ENCODE data around the gene TMEM120B.

The TMEM120B gene

DNA sequence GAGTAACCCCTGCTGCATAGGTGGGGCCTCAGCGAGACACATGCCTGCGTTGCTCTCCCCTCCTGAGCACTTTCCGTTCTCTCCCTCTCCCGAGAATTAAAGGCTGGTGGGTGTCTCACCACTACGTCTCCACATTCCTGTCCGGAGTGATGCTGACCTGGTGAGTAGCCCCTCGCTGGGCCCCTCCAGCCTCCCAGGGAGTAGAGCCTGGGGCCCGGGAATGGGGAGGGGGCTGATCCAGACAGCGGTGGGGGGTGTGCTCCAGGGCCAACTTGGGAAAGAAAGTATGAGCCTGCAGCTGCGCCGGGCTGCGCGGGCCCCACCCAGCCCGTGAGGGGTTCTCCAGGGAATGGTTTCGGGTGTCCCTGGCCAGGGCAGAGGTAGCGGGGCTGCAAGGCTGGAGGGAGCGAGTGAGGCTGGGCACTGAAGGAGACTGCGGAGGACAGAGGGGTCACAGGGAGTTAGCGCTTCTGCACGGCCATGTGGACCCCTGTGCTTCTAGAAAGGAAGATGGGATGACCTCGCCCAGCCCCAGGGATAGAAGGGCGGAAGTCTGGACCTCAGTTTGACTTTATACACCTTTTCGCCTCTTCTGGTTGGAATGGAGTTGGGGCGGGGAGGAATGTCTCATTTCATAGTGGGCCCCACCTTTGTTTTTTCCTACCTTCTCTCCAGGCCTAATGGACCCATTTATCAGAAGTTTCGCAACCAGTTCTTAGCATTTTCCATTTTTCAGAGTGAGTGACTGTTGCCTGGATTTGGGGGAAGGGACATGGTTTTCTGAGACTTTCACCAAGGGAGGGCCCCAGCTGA is 58.5 kb downstream of the TMEM120B start:
- Histone ChIP-seq H3K79me2 (ENCODE audit: insufficient read depth, low read depth) (no peaks in the 10 kb centered on the region), H3K27me3 (ENCODE audit: insufficient read depth, low read depth) (no peaks in the 10 kb centered on the region), H3K9ac (no peak overlapping the region), H3K4me2 (no peak overlapping the region), H3K4me1 (ENCODE audit: low read depth, poor library complexity, severe bottlenecking) (peaks cover 8% of the 10 kb centered on the region), H2AFZ (ENCODE audit: low read depth) (no peak overlapping the region), H3K36me3 (ENCODE audit: insufficient read depth) (no peaks in the 10 kb centered on the region), H3K27ac (no peak overlapping the region), H4K20me1 (ENCODE audit: insufficient read depth) (no peaks in the 10 kb centered on the region), H3K4me3 (IDR thresholded peaks at IDR 0.05; ENCODE audit: insufficient read depth, low read depth, low read length) (no peak overlapping the region)
- TF ChIP-seq, protein P1, sequence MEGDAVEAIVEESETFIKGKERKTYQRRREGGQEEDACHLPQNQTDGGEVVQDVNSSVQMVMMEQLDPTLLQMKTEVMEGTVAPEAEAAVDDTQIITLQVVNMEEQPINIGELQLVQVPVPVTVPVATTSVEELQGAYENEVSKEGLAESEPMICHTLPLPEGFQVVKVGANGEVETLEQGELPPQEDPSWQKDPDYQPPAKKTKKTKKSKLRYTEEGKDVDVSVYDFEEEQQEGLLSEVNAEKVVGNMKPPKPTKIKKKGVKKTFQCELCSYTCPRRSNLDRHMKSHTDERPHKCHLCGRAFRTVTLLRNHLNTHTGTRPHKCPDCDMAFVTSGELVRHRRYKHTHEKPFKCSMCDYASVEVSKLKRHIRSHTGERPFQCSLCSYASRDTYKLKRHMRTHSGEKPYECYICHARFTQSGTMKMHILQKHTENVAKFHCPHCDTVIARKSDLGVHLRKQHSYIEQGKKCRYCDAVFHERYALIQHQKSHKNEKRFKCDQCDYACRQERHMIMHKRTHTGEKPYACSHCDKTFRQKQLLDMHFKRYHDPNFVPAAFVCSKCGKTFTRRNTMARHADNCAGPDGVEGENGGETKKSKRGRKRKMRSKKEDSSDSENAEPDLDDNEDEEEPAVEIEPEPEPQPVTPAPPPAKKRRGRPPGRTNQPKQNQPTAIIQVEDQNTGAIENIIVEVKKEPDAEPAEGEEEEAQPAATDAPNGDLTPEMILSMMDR (conservative IDR thresholded peaks at IDR 0.05; ENCODE audit: low read depth, low read length) = no peak

DNA sequence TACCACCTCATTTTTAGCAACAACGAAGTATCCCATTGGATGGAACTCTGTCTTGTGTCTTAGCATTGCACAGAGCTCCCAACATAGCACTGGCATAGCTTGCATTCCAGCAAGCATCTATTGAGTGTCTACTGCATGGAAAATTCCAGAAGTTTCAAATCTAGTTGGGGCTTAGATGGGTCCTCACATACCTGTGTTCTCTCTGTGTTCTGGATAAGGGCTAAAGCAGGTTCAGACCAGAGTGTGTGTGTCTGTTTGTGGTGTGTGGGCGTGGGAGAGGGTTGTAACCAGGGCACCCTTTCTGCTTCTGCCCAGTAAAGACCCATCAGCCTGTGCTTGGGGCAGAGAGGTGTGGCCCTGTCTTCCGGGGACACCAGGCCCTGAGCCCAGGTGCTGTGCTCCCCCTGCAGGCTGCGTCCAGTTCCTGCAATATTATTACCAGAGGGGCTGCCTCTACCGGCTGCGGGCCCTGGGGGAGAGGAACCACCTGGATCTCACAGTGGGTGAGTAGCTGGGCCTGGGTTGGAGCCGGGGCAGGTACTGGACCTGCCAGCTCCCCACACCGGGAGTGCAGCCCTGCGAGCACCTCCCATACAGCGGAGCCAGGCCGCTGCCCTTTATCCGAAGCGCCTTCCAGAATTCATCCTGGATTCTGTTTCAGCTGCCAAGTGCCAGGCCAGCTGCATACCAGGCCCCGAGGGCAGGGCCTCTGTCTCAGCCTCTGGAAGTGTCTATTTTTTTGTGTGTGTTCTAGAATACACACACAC is 60.6 kb downstream of the TMEM120B start:
- TF ChIP-seq, protein P1 (conservative IDR thresholded peaks at IDR 0.05; ENCODE audit: low read depth, low read length) = peak; percentile 77
- Histone ChIP-seq H3K4me1 (ENCODE audit: low read depth, poor library complexity, severe bottlenecking) (peaks cover 10% of the 10 kb centered on the region), H3K36me3 (ENCODE audit: insufficient read depth) (no peaks in the 10 kb centered on the region), H3K4me2 (no peak overlapping the region), H3K4me3 (IDR thresholded peaks at IDR 0.05; ENCODE audit: insufficient read depth, low read depth, low read length) (no peak overlapping the region), H3K9ac (no peak overlapping the region), H3K27me3 (ENCODE audit: insufficient read depth, low read depth) (no peaks in the 10 kb centered on the region), H2AFZ (ENCODE audit: low read depth) (no peak overlapping the region), H3K79me2 (ENCODE audit: insufficient read depth, low read depth) (no peaks in the 10 kb centered on the region), H4K20me1 (ENCODE audit: insufficient read depth) (no peaks in the 10 kb centered on the region), H3K27ac (no peak overlapping the region)

DNA sequence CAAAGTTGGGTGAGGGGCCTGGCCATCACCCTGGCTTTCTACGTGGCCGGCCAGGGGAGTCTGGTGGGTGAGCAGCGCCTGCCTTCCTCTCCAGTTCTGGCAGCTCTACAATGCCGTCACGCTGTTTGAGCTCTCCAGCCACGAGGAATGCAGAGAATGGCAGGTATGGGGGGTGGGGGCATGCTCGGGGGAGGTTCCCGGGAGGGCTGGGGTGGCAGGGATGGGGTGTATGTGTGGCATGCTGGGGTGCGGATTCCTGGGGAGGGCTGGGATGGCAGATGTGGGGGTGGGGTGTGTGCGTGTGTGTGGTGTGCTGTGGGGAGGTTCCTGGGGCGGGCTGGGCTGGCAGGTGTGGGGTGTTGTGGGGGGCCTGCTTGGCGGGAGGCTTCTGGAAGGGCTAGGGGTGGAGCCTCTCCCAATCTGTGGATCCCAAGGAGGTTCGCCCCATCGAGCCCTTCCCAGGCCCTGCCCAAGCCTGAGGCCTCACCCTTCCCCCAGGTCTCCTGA is 62.5 kb downstream of the TMEM120B start:
- no peaks in the 10 kb centered on the region for H3K36me3 ChIP-seq (ENCODE audit: insufficient read depth)
- no peak overlapping the region for H3K9ac ChIP-seq
- no peak overlapping the region for H3K4me3 ChIP-seq (IDR thresholded peaks at IDR 0.05; ENCODE audit: insufficient read depth, low read depth, low read length)
- H3K27me3 ChIP-seq (ENCODE audit: insufficient read depth, low read depth) = no peaks in the 10 kb centered on the region
- H3K4me1 ChIP-seq (ENCODE audit: low read depth, poor library complexity, severe bottlenecking) = peaks cover 10% of the 10 kb centered on the region
- no peaks in the 10 kb centered on the region for H4K20me1 ChIP-seq (ENCODE audit: insufficient read depth)
- no peak overlapping the region for H3K4me2 ChIP-seq
- no peak overlapping the region for H2AFZ ChIP-seq (ENCODE audit: low read depth)
- H3K27ac ChIP-seq = no peak overlapping the region
- TF ChIP-seq, protein P1 (conservative IDR thresholded peaks at IDR 0.05; ENCODE audit: low read depth, low read length) = no peak
- H3K79me2 ChIP-seq (ENCODE audit: insufficient read depth, low read depth) = no peaks in the 10 kb centered on the region

DNA sequence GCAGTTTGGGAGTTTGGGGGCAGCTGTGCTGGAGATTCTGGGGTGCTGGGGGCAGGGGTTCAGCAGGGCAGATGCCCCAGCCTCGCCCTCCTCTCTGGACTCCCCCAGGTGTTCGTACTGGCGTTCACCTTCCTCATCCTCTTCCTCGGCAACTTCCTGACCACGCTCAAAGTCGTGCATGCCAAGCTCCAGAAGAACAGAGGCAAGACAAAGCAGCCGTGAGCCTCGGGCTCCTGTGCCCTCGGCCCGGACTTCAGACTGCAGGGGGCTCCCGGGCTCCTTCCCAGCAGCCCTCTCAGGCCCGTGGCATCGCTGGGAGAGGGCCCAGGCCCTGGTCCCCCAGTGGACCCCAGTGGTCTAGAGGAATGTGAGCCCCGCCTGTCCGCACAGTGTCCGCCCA is 62.9 kb downstream of the TMEM120B start:
- no peak overlapping the region for H3K9ac ChIP-seq
- no peaks in the 10 kb centered on the region for H3K79me2 ChIP-seq (ENCODE audit: insufficient read depth, low read depth)
- no peak overlapping the region for H3K4me2 ChIP-seq
- TF ChIP-seq, protein P1 (conservative IDR thresholded peaks at IDR 0.05; ENCODE audit: low read depth, low read length) = no peak
- no peak overlapping the region for H3K4me3 ChIP-seq (IDR thresholded peaks at IDR 0.05; ENCODE audit: insufficient read depth, low read depth, low read length)
- no peaks in the 10 kb centered on the region for H4K20me1 ChIP-seq (ENCODE audit: insufficient read depth)
- peaks cover 10% of the 10 kb centered on the region for H3K4me1 ChIP-seq (ENCODE audit: low read depth, poor library complexity, severe bottlenecking)
- H3K27ac ChIP-seq = no peak overlapping the region
- no peaks in the 10 kb centered on the region for H3K27me3 ChIP-seq (ENCODE audit: insufficient read depth, low read depth)
- no peak overlapping the region for H2AFZ ChIP-seq (ENCODE audit: low read depth)
- no peaks in the 10 kb centered on the region for H3K36me3 ChIP-seq (ENCODE audit: insufficient read depth)

All from KMS-11 (cell line).